ENCODE measurements around the gene PIK3CB.

DNA sequence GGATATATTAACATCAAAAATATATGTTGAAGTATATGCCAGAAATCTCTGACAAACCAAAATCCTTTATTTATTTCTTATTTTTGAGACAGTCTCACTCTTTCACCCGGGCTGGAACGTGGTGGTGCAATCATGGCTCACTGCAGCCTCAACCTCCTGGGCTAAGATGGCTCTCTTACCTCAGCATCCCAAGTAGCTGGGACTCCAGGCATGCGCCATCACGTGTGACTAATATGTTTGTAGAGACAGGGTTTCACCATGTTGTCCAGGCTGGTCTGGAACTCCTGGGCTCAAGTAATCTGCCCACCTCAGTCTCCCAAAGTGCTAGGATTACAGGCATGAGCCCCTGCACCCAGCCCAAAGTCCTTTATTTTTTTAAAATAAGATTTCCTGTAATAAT, 214.3 kb downstream of the PIK3CB start:
- TF ChIP-seq, protein P1, sequence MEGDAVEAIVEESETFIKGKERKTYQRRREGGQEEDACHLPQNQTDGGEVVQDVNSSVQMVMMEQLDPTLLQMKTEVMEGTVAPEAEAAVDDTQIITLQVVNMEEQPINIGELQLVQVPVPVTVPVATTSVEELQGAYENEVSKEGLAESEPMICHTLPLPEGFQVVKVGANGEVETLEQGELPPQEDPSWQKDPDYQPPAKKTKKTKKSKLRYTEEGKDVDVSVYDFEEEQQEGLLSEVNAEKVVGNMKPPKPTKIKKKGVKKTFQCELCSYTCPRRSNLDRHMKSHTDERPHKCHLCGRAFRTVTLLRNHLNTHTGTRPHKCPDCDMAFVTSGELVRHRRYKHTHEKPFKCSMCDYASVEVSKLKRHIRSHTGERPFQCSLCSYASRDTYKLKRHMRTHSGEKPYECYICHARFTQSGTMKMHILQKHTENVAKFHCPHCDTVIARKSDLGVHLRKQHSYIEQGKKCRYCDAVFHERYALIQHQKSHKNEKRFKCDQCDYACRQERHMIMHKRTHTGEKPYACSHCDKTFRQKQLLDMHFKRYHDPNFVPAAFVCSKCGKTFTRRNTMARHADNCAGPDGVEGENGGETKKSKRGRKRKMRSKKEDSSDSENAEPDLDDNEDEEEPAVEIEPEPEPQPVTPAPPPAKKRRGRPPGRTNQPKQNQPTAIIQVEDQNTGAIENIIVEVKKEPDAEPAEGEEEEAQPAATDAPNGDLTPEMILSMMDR (IDR thresholded peaks at IDR 0.05; ENCODE audit: low read length), result no peak
- TF ChIP-seq EZH2 (optimal IDR thresholded peaks at IDR 0.05; ENCODE audit: low read depth, low read length), result no peak
- no peak for TF ChIP-seq EZH2phosphoT487 (IDR thresholded peaks at IDR 0.05; ENCODE audit: low read length)
